ENCODE measurements around the gene HOXA2.

DNA sequence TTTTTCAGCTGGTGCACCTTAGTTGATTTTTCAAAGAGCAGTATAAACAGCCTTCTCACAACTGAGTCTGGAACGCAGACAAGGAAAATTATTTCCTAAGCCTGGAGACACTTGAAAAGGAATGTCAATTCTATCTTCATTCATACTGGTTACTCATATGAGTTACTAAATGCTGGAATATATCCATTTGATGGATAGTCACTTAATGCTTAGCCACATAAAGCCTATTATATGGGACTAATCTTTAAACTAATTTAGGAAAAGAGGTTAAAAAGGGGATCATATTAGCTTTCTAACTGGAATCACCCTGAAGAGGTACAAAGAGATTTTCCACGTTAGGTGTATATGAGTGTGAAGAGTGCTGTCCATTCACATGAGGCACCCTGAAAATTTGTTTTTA lies 29.7 kb upstream of the HOXA2 start:
- TF ChIP-seq, protein P1, sequence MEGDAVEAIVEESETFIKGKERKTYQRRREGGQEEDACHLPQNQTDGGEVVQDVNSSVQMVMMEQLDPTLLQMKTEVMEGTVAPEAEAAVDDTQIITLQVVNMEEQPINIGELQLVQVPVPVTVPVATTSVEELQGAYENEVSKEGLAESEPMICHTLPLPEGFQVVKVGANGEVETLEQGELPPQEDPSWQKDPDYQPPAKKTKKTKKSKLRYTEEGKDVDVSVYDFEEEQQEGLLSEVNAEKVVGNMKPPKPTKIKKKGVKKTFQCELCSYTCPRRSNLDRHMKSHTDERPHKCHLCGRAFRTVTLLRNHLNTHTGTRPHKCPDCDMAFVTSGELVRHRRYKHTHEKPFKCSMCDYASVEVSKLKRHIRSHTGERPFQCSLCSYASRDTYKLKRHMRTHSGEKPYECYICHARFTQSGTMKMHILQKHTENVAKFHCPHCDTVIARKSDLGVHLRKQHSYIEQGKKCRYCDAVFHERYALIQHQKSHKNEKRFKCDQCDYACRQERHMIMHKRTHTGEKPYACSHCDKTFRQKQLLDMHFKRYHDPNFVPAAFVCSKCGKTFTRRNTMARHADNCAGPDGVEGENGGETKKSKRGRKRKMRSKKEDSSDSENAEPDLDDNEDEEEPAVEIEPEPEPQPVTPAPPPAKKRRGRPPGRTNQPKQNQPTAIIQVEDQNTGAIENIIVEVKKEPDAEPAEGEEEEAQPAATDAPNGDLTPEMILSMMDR (IDR thresholded peaks at IDR 0.05; ENCODE audit: insufficient read depth, low read length, poor library complexity, severe bottlenecking): no peak
- TF ChIP-seq EZH2phosphoT487 (conservative IDR thresholded peaks at IDR 0.05; ENCODE audit: low read length): no peak

Data from SU-DHL-6 (cell line).